ENCODE data around the gene UQCR11. TPM values are rescaled to one million over a fixed set of nuclear protein-coding genes. Genes with fewer than 3 reads are reported as not detected.
A peak's percentile ranks its signal among the peaks of the same experiment; 100 is the strongest.

UQCR11 gene
- total RNA-seq, 2 experiments from 2014 or later: 86.2 to 187 TPM

- H3K36me3 ChIP-seq (ENCODE audit: insufficient read depth, low read length): peaks cover 4% of the 10 kb centered on the region; the same call in 1 of the 2 replicates
- BruUV-seq (replicated peaks): no TSS peak
- H3K79me2 ChIP-seq (ENCODE audit: insufficient read depth, low read depth, low read length): no peaks in the 10 kb centered on the region
- H3K27ac ChIP-seq (ENCODE audit: low read depth, low read length, poor library complexity, severe bottlenecking): no peak overlapping the region
- no peak overlapping the region for H3K4me2 ChIP-seq (ENCODE audit: low read length)
- H4K20me1 ChIP-seq (ENCODE audit: insufficient read depth, low read length): no peaks in the 10 kb centered on the region
- ChIA-PET POLR2A (no interaction called here), CTCF (ENCODE audit: unreplicated experiment) (no interaction called here)
- intact Hi-C loops (cut with micrococcal nuclease; ENCODE audit: unreplicated experiment): no loop called here
- no peak overlapping the region for H2AFZ ChIP-seq (ENCODE audit: low read length)
- no peak for TF ChIP-seq EZH2phosphoT487 (IDR thresholded peaks at IDR 0.05; ENCODE audit: borderline replicate concordance, low read depth, low read length)
- TF ChIP-seq, protein P1, sequence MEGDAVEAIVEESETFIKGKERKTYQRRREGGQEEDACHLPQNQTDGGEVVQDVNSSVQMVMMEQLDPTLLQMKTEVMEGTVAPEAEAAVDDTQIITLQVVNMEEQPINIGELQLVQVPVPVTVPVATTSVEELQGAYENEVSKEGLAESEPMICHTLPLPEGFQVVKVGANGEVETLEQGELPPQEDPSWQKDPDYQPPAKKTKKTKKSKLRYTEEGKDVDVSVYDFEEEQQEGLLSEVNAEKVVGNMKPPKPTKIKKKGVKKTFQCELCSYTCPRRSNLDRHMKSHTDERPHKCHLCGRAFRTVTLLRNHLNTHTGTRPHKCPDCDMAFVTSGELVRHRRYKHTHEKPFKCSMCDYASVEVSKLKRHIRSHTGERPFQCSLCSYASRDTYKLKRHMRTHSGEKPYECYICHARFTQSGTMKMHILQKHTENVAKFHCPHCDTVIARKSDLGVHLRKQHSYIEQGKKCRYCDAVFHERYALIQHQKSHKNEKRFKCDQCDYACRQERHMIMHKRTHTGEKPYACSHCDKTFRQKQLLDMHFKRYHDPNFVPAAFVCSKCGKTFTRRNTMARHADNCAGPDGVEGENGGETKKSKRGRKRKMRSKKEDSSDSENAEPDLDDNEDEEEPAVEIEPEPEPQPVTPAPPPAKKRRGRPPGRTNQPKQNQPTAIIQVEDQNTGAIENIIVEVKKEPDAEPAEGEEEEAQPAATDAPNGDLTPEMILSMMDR (conservative IDR thresholded peaks at IDR 0.05; ENCODE audit: low read length): no peak
- H3K4me3 ChIP-seq (ENCODE audit: low read depth, low read length, poor library complexity, severe bottlenecking): no peak overlapping the region
- H3K9me3 ChIP-seq (ENCODE audit: low read length): no peaks in the 10 kb centered on the region
- H3K9me2 ChIP-seq (ENCODE audit: insufficient read depth, low read length): no peaks in the 10 kb centered on the region
- DNase-seq (ENCODE audit: low spot score): no peak
- peaks cover 13% of the 10 kb centered on the region for H3K4me1 ChIP-seq (ENCODE audit: insufficient read depth, low read length, poor library complexity, severe bottlenecking)
These were observed 35.3 kb downstream of the UQCR11 start for GRCh38 chr19:1569997-1570396.

DNA sequence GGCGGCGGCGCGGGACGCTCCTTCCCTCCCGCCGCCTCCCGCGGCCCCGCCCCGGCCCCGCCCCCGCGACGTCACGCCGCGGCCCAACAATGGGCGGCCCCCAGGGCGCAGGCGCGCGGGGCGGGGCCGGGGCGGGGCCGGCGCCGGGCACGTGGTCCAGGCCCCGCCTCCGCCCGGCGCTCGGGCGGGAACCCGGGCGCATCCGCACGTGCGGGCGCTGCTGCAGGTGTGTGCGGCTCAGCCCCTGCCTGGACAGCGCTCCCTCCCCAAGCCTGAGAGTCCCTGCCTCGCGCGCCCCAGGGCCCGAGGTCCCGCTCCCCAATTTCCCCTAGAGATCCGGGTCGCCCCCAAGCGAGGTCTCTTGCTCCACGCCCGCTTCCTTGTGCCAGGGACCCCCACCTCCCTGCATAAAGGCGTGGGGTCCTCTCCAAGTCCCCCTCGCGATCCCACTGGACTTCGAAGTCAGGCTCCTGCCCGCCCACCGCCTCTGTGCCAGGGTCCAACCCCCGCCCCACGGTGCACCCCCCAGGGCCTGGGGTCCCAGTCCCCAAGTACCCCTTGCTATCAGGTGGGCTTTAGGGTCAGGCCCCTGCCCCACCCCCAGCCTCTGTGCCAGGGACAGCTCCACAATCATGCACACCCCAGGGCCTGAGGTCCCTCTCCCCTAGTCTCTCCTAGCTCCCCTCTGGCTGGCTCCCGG lies 36.8 kb downstream of the UQCR11 start, which contains the start of gene MEX3D:
TSS of gene MEX3D (minus strand) at position 6 of the 700 bp plus-strand sequence. CDS start 267 bp downstream, outside the sequence.
- Histone ChIP-seq H3K4me3 (ENCODE audit: low read depth, low read length, poor library complexity, severe bottlenecking) (peak within 1 kb of the TSS; percentile 64), H2AFZ (ENCODE audit: low read length) (peak within 1 kb of the TSS; percentile 23; the same call in 1 of the 2 replicates)
- CTCF ChIA-PET (ENCODE audit: unreplicated experiment): no interaction called here

More for the DNA sequence above, 36.8 kb downstream of the UQCR11 start, which contains the start of gene MEX3D:
- no peaks in the 10 kb centered on the region for H4K20me1 ChIP-seq (ENCODE audit: insufficient read depth, low read length)
- TF ChIP-seq EZH2phosphoT487 (IDR thresholded peaks at IDR 0.05; ENCODE audit: borderline replicate concordance, low read depth, low read length): no peak
- TF ChIP-seq, protein P1 (conservative IDR thresholded peaks at IDR 0.05; ENCODE audit: low read length): no peak
- peak; percentile 91 for DNase-seq (ENCODE audit: low spot score)
- no peaks in the 10 kb centered on the region for H3K36me3 ChIP-seq (ENCODE audit: insufficient read depth, low read length)
- no peaks in the 10 kb centered on the region for H3K9me2 ChIP-seq (ENCODE audit: insufficient read depth, low read length)
- no peaks in the 10 kb centered on the region for H3K79me2 ChIP-seq (ENCODE audit: insufficient read depth, low read depth, low read length)
- no peak within 1 kb of the TSS for H3K27ac ChIP-seq (ENCODE audit: low read depth, low read length, poor library complexity, severe bottlenecking)
- intact Hi-C loops (cut with micrococcal nuclease; ENCODE audit: unreplicated experiment): no loop called here
- H3K4me2 ChIP-seq (ENCODE audit: low read length): peak within 1 kb of the TSS; percentile 73
- BruUV-seq (replicated peaks): no TSS peak
- H3K4me1 ChIP-seq (ENCODE audit: insufficient read depth, low read length, poor library complexity, severe bottlenecking): peaks cover 13% of the 10 kb centered on the region
- H3K9me3 ChIP-seq (ENCODE audit: low read length): no peaks in the 10 kb centered on the region
- POLR2A ChIA-PET: no interaction called here
